NCI-H748 (cell line): ENCODE data around the gene DMRTC2.

ENCODE experiments used
- DNase-seq: peaks from one replicate; lab custom pipeline; 2025; ENCODE audit not compliant: unreplicated experiment; lab: John Stamatoyannopoulos, UW

Gene DMRTC2

GRCh38 chr19:41845001-41845050, at the start of gene DMRTC2:
Gene DMRTC2, plus strand, starts transcription at chr19:41845042. Its CDS starts 2,387 bp downstream, at chr19:41847429.
- DNase-seq = no peak

DNA sequence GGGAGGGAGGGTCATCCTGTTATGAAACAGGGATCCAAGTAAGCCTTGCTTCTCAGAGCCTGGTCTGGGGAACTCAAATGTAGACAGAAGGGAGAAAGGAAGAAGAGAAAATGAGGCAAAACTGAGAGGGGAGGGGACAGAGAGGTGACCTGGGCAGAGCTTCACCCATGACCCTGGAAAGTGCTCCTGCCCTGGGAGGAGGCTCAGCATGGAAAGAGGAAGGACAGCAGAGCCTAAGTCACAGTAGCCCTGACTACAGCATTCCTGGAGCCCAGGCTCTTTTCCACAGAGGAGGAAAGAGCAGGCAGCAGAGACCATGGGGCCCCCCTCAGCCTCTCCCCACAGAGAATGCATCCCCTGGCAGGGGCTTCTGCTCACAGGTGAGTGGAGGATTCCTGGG, 48.5 kb upstream of the DMRTC2 start, which contains the start of gene CEACAM3:
TSS of gene CEACAM3 (plus strand) at position 226 of the 400 bp plus-strand sequence. CDS start at position 317, 91 bp downstream.
- no peak for DNase-seq

- no peak for DNase-seq
Measured at GRCh38 chr19:41796901-41797300, 47.9 kb upstream of the DMRTC2 start.

- DNase-seq = no peak
Measured at GRCh38 chr19:41799444-41800000, 45.3 kb upstream of the DMRTC2 start.

DNA sequence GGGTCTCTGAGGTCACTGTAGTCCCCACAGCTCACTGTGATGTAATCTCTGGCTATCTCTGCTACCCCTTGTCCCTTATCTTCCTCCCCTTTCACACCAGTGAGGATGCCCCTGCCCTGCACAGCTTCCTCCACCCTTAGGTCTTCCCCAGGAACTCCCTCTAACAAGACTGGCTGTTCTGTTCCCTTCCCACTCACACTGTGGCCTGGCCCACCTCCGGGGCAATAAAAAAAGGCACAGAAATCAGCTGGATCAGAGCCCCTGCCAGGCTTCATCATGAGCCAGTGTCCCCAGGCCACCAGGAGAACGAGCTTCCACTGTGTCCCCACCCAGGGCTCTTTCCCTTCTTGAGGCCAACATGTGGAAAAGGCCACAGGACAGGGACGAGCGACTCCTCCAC, 43.8 kb upstream of the DMRTC2 start:
- DNase-seq = no peak

DNA sequence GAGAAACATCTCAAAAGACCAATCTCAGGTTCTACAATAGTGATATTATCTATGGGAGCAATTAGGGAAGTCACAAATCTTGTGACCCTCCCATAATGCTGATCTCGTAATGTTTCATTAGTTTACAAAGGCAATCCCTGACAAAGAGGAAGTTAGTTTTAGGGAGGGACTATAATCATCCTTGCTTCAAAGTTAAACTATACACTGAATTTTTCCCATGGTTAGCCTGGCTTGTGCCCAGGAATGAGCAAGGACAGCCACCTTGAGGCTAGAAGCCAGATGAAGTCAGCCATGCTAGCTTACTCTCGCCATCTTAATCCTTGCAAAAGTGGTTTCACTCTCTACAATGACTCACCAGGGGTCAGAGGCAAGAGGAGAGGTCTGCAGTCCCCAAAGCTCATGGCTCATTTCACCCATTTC, 43.0 kb upstream of the DMRTC2 start:
- no peak for DNase-seq

DNA sequence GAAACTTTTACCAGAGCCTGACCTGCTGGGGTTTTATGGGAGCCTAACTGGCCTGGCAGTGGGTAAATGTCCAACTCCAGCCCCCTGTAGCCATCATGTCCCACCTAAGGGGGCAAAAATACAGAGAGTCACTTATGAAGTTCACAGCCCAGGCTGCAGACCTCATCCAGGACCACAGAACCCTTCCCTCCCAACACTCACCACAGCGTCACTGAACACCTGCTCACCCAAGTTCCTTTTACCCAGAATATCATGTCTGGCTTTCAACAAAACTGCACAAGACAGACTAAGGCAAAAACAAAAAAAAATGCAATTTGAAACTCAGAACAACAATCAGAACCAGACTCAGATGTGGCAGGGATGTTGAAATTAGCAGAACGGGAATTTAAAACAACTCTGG, 42.1 kb upstream of the DMRTC2 start:
- DNase-seq = no peak

DNA sequence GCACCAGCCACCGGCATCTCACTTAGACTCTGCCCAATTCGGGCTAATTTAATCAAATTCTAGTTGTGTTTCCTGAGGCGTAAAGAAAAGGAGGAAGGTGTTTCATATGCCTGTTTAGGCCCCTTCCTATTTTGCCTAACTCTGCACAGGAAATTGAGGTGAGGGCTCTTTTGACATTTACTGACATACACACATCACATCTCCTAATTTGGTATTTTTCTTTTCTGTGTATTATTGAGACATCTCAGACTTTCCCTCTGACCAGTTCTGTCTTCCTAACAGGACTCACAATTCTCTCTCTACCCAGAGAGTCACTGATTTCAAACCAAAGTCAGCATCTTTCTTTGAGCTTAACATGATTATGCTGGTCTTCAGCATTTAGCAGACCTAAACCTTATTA, 40.5 kb upstream of the DMRTC2 start:
- no peak for DNase-seq

GRCh38 chr19:41807176-41807575, 37.7 kb upstream of the DMRTC2 start:
- DNase-seq = no peak

GRCh38 chr19:41808663-41809566, 35.9 kb upstream of the DMRTC2 start:
- no peak for DNase-seq

DNA sequence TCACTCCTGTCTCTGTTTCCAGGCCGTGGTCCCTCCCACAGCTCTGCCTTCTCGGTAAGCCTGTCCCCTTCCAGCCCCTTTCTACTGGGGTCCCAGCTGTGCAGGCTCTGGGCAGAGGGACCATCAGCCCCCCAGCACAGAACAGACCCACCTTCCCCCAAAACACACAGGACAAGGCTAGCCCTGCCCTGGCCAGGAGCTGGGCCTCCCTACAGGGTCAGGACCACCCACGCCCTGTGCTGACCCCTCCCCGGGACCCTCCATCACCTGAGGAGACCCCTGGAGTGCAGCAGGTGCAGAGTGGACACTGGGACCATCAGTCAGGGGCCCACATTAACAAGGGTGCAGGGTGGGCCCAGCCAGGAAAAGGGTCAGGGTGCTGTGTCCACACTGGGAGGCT, 34.5 kb upstream of the DMRTC2 start:
- no peak for DNase-seq

GRCh38 chr19:41811036-41811435, 33.8 kb upstream of the DMRTC2 start:
- DNase-seq = no peak

DNA sequence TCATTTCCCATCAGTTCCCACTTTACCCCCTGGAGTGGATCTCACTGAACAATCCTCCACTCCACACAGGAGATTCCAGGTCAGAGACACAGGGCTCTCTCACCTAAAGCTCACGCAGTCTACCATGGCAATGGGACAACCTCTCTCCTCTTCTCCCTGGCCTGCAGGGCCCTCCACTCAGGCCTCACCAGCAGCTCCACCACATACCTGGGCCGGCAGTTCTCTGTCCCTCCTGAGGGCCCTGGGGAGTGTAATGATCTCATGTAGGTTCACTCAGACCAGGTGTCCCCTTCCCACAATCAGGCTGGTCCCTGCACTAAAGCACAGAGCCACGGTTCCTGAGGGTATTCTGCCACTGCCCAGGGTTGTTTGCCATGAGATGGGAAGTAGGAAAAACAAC, 32.9 kb upstream of the DMRTC2 start:
- DNase-seq = no peak

- no peak for DNase-seq
Measured at GRCh38 chr19:41813911-41814310, 30.9 kb upstream of the DMRTC2 start.

DNA sequence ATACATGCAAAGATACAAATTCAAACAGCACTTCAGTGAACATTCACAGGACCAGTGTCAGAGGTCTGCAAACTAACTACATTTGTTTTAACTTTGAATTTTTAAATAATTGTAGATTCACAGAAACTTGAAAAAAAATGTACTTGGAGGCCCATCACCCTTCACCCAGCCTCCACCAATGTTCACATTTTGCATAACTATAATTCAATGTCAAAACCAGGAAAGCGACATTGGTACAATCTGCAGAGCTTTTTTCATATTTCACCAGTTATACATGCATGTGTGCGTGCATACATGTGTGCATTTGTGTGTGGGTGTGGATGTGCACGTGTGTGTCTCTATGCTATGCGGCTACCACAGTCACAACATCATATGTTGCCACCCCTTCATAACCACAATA, 29.5 kb upstream of the DMRTC2 start:
- no peak for DNase-seq

GRCh38 chr19:41816761-41817160, 28.1 kb upstream of the DMRTC2 start:
- no peak for DNase-seq

DNA sequence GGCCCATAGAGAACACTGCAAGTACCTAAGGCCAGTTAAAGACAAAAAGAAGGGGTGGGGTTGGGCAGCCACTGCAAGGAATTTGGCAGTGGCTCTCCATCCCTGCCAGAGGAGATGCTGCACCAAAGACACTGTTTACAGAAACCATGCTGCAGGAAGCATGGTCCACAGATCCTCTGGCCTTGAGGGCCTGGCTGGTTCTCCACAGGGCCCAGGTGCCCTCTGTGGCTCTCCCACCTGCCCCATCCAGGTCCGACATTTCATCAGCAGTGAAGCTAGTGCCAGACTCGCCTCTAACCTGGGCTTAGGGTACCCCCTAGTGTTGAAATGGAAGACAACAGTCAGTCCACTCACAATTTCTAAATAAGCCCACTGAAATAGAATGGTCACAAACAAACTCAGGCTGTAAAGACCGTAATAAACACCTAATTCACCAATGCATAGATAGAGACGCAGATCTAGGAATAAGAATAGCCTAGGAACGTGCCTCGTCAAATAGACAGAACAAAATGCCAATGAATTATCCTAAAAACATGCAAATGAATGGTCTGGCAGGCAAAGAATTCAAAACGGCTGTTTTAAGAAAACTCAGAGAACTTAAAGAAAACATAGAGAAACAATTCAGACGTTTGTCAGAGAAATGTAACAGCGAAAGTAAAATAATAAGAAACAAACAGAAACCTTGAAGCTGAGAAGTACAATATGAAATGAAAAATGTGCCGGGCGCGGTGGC, 23.7 kb upstream of the DMRTC2 start:
- peak; percentile 81 for DNase-seq

DNA sequence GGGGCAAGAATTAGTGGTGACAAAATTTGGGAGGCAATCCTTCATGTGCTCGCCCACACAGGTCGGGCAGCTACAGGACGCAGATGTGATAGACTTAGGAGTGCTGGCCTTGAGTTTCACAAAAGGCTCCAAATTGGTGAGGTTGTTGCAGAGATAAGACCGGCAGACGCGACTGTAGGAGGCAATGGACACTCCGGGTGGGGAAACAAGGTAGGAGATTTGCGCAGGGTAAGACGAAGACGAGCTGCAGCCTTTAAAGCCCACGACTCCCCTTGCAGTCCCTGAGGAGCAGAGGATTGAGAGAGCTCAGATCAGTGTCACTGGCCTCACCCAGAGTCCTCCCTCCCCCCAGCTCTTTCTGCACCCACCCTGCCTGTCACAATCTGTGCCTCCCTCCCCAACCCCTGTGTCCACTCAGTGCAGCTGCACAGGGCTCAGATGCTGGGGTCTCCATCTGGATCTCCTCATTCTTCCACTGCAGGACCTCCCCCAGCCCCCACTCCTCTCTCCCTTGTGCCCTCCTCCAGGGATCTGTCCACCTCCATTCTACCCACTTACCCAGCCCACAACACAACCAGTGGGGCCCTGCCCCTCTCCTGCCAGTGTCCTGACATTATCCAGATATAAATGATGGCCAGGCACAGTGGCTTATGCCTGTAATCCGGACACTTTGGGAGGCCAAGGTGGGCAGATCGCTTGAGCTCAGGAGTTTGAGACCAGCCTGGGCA, 6.7 kb upstream of the DMRTC2 start:
- no peak for DNase-seq

DNA sequence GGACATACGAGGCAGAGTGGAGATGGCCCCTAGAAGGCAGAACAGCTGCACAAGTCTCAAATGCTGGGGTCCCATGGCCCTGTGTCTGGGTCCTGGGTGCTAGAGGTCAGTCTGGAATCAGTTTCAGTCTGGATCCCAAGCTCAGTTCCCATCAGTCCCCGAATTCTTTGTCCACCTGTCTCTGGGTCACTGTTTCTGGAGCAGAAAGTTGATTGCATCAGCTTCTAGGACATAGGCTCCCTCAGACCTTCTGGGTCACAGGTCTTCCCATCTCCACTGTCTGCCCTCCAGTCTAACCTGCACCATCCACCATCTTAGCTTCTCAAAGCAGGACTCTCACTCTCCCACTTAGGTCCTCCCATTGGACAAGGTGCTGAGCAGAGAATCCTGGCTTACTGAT, 5.6 kb upstream of the DMRTC2 start:
- DNase-seq = no peak

DNA sequence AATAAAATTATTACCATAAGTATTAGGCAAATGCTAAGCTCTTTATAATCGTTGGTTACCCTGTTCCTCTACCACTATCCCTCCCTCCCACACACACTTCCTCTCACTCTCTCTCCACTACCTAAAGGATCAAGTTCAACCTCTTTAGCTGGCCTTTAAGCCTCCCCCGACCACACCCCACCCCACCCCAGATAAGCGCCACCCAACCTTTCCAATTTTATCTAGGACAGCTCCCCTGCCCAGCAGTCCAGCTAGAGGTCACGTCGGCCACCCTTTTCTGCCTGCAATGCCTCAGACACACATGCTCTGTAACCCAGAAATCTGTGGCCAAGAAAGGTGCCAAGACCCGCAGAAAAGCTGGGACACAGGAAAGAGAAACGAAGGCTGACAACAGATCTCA, 1.5 kb upstream of the DMRTC2 start:
- DNase-seq = no peak

DNA sequence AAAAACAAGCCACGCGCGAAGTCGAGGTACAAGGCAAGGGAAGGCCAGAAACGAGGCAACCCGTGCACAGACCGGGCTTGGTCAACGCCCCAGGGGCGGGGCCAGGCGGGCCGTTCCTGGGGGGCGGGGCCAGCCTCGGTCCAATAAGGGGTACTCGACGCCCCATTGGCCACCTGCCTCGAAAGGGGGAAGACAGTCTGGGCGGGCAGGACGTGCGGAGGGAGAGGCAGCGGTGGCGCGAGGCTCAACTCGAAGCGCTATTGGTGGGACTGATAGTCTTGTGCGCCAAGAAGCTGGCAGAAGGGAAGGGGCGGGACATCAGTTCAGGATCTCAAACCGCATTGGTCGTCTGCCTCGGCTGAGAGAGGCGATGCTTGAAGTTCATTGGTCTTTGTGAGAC, 241 bp upstream of the DMRTC2 start, which contains the start of gene LYPD4:
TSS of gene LYPD4 (minus strand) at position 83 of the 400 bp plus-strand sequence. CDS start 5,398 bp downstream, outside the sequence.
- no peak for DNase-seq
